Caco-2 (cell line): ENCODE results near the gene MAP2K4. TPM values are rescaled to one million over a fixed set of nuclear protein-coding genes. Genes with fewer than 3 reads are reported as not detected.

ENCODE experiments used
- BruUV-seq: library from RNA; stranded (reverse); fragments of 400-500 nt; replicated peaks from 2 replicates; lab custom pipeline; 2021; lab: Mats Ljungman, UMichigan
- CTCF ChIA-PET: fragments of 300-600 bp; sonication (Branson Sonifier 250); formaldehyde crosslinking; loops from one replicate; lab custom pipeline; 2022; ENCODE audit warnings: antibody characterized with exemption; lab: Charles Lee
- POLR2A ChIA-PET: fragments of 300-600 bp; sonication (Branson Sonifier 250); formaldehyde crosslinking; loops from one replicate; lab custom pipeline; 2022; ENCODE audit warnings: antibody characterized with exemption; lab: Charles Lee
- DNase-seq, 2 experiments: peaks; one replicate each; pipeline versions ENCODE4 v3.0.0 to v3.0.0-alpha.2; 2020 to 2022
- H3K27me3 ChIP-seq: replicated peaks from 2 replicates; pipeline ENCODE4 v1.6.0; 2011; ENCODE audit warnings: low read length; ENCODE audit not compliant: control insufficient read depth, insufficient read depth
- H3K36me3 ChIP-seq: 2 replicates; pipeline ENCODE4 v1.5.1; 2011; ENCODE audit warnings: low read length; ENCODE audit not compliant: control insufficient read depth, insufficient read depth
- H3K4me1 ChIP-seq: fragments of 250-450 bp; sonication (Bioruptor Pico); 2 replicates; pipeline ENCODE4 v1.5.1; 2020; ENCODE audit warnings: mild to moderate bottlenecking
- H3K4me3 ChIP-seq: 2 replicates; pipeline ENCODE4 v1.5.1; 2011; ENCODE audit warnings: low read depth, mild to moderate bottlenecking, control low read depth, low read length
- H3K9me3 ChIP-seq: fragments of 250-450 bp; sonication (Bioruptor Pico); 2 replicates; pipeline ENCODE4 v1.5.1; 2020; ENCODE audit warnings: mild to moderate bottlenecking, moderate library complexity
- H3K27ac Mint-ChIP-seq: one replicate; pipeline ENCODE4 v1.8.0; 2022; ENCODE audit warnings: mixed read lengths; ENCODE audit not compliant: unreplicated experiment
- H3K27me3 Mint-ChIP-seq: one replicate; pipeline ENCODE4 v1.8.0; 2022; ENCODE audit warnings: mixed read lengths; ENCODE audit not compliant: insufficient read depth, unreplicated experiment
- H3K36me3 Mint-ChIP-seq: one replicate; pipeline ENCODE4 v1.8.0; 2022; ENCODE audit warnings: mild to moderate bottlenecking, mixed read lengths; ENCODE audit not compliant: insufficient read depth, unreplicated experiment
- H3K4me1 Mint-ChIP-seq: one replicate; pipeline ENCODE4 v1.8.0; 2022; ENCODE audit warnings: low read depth, mixed read lengths; ENCODE audit not compliant: unreplicated experiment
- H3K4me3 Mint-ChIP-seq: one replicate; pipeline ENCODE4 v1.8.0; 2022; ENCODE audit warnings: mild to moderate bottlenecking, moderate library complexity, mixed read lengths; ENCODE audit not compliant: unreplicated experiment
- H3K9me3 Mint-ChIP-seq: one replicate; pipeline ENCODE4 v1.8.0; 2022; ENCODE audit warnings: mixed read lengths; ENCODE audit not compliant: unreplicated experiment
- intact Hi-C: fragments of 100-400 bp; cut with micrococcal nuclease; formaldehyde crosslinking; loops from one replicate; pipeline ENCODE4 v1.10.0; 2022; ENCODE audit not compliant: unreplicated experiment
- total RNA-seq: library from RNA; stranded (reverse); gene quantifications from 2 replicates; pipeline ENCODE4 v1.2.3, GENCODE V29; 2022
- TF ChIP-seq, protein P1 (sequence below), 2 experiments: fragments of 200-600 bp in 1 of 2; IDR thresholded peaks; 1 replicate in 1 of 2; 2 replicates in 1 of 2; pipeline versions ENCODE4 v1.5.1 to v1.8.0; 2011 to 2022; ENCODE audit warnings: antibody characterized with exemption in 1 of 2, control low read depth in 1 of 2, inconsistent platforms in 1 of 2, low read depth in 1 of 2, low read length in 1 of 2, mild to moderate bottlenecking in 1 of 2, moderate library complexity in 1 of 2; ENCODE audit not compliant: insufficient read depth in 1 of 2, severe bottlenecking in 1 of 2, unreplicated experiment in 1 of 2

The MAP2K4 gene
- total RNA-seq, 1 experiment from 2014 or later, result 20.9 TPM

DNA sequence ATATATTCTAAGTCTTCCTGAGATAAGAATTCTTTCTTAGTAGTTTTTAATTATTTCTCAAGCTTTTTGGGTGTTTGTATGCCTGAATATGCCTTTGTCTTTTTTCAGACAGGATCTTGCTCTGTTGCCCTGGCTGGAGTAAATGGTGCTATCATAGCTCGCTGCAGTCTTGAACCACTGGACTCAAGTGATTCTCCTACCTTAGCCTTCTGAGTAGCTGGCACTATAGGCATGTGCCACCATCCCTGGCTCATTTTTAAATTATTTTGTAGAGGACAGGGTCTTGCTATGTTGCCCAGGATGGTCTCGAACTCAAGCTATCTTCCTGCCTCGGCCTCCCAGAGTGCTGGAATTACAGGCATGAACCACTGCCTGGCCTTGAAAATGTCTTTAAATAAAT is 41.6 kb downstream of the MAP2K4 start:
- Histone ChIP-seq H3K9me3 (no peaks in the 10 kb centered on the region), H3K4me3 (no peak overlapping the region), H3K36me3 (no peaks in the 10 kb centered on the region), H3K27me3 (no peaks in the 10 kb centered on the region), H3K4me1 (no peaks in the 10 kb centered on the region)
- intact Hi-C loops, result no loop called here
- CTCF ChIA-PET, result no interaction called here
- no peaks in the 10 kb centered on the region for H3K36me3 Mint-ChIP-seq
- TF ChIP-seq, protein P1, sequence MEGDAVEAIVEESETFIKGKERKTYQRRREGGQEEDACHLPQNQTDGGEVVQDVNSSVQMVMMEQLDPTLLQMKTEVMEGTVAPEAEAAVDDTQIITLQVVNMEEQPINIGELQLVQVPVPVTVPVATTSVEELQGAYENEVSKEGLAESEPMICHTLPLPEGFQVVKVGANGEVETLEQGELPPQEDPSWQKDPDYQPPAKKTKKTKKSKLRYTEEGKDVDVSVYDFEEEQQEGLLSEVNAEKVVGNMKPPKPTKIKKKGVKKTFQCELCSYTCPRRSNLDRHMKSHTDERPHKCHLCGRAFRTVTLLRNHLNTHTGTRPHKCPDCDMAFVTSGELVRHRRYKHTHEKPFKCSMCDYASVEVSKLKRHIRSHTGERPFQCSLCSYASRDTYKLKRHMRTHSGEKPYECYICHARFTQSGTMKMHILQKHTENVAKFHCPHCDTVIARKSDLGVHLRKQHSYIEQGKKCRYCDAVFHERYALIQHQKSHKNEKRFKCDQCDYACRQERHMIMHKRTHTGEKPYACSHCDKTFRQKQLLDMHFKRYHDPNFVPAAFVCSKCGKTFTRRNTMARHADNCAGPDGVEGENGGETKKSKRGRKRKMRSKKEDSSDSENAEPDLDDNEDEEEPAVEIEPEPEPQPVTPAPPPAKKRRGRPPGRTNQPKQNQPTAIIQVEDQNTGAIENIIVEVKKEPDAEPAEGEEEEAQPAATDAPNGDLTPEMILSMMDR (IDR thresholded peaks at IDR 0.05; ENCODE audit: insufficient read depth in 1 of 2, low read depth in 1 of 2, low read length in 1 of 2, severe bottlenecking in 1 of 2, unreplicated experiment in 1 of 2), result no peak
- H3K9me3 Mint-ChIP-seq, result no peaks in the 10 kb centered on the region
- no peak overlapping the region for H3K27ac Mint-ChIP-seq
- no TSS peak for BruUV-seq
- peaks cover 6% of the 10 kb centered on the region for H3K4me1 Mint-ChIP-seq
- H3K27me3 Mint-ChIP-seq, result no peaks in the 10 kb centered on the region
- no peak overlapping the region for H3K4me3 Mint-ChIP-seq
- DNase-seq, result no peak
- POLR2A ChIA-PET, result no interaction called here

- H3K9me3 ChIP-seq, result no peaks in the 10 kb centered on the region
- Mint-ChIP-seq H3K4me3 (no peak overlapping the region), H3K36me3 (no peaks in the 10 kb centered on the region), H3K27me3 (no peaks in the 10 kb centered on the region), H3K9me3 (no peaks in the 10 kb centered on the region), H3K4me1 (peaks cover 6% of the 10 kb centered on the region), H3K27ac (no peak overlapping the region)
- intact Hi-C loops, result no loop called here
- no peaks in the 10 kb centered on the region for H3K4me1 ChIP-seq
- no peaks in the 10 kb centered on the region for H3K36me3 ChIP-seq
- no peak overlapping the region for H3K4me3 ChIP-seq
- no TSS peak for BruUV-seq
- POLR2A ChIA-PET, result no interaction called here
- TF ChIP-seq, protein P1 (IDR thresholded peaks at IDR 0.05; ENCODE audit: insufficient read depth in 1 of 2, low read depth in 1 of 2, low read length in 1 of 2, severe bottlenecking in 1 of 2, unreplicated experiment in 1 of 2), result no peak
- CTCF ChIA-PET, result no interaction called here
- H3K27me3 ChIP-seq, result no peaks in the 10 kb centered on the region
- no peak for DNase-seq
These were observed 43.7 kb downstream of the MAP2K4 start for GRCh38 chr17:12064395-12064794.

DNA sequence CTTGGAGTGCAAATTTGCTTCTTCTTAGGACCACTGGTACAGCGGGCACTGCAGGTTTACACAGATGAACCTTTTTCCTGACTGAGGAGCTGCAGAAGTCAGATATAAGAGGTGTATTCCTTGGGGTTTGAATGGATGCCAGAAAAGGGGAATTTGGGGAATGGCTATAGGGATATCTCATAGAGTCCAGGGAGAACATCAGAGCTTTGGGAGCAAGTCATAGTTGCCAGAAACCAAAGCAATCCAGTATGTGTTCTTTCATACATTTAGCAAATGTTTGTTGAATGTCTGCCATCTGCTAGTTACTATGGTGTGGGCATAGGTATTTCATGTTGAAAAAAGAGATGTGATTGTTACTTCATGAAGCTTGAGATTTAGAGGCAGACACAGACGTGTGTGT is 46.8 kb downstream of the MAP2K4 start:
- ChIA-PET CTCF (no interaction called here), POLR2A (no interaction called here)
- no peak overlapping the region for H3K4me3 Mint-ChIP-seq
- Histone ChIP-seq H3K4me1 (no peaks in the 10 kb centered on the region), H3K4me3 (no peak overlapping the region), H3K9me3 (no peaks in the 10 kb centered on the region), H3K27me3 (no peaks in the 10 kb centered on the region), H3K36me3 (no peaks in the 10 kb centered on the region)
- H3K36me3 Mint-ChIP-seq, result no peaks in the 10 kb centered on the region
- H3K27me3 Mint-ChIP-seq, result no peaks in the 10 kb centered on the region
- DNase-seq, result no peak
- no peak overlapping the region for H3K27ac Mint-ChIP-seq
- intact Hi-C loops, result no loop called here
- TF ChIP-seq, protein P1 (IDR thresholded peaks at IDR 0.05; ENCODE audit: insufficient read depth in 1 of 2, low read depth in 1 of 2, low read length in 1 of 2, severe bottlenecking in 1 of 2, unreplicated experiment in 1 of 2), result no peak
- no peaks in the 10 kb centered on the region for H3K9me3 Mint-ChIP-seq
- H3K4me1 Mint-ChIP-seq, result no peaks in the 10 kb centered on the region
- BruUV-seq, result no TSS peak
